ENCODE measurements around the gene MFSD2B. TPM values are rescaled to one million over a fixed set of nuclear protein-coding genes. Genes with fewer than 3 reads are reported as not detected.

MFSD2B gene
- total and polyA plus RNA-seq, 2 donors (not counting 1 experiment from before 2014, with no cell fraction given), result not detected

DNA sequence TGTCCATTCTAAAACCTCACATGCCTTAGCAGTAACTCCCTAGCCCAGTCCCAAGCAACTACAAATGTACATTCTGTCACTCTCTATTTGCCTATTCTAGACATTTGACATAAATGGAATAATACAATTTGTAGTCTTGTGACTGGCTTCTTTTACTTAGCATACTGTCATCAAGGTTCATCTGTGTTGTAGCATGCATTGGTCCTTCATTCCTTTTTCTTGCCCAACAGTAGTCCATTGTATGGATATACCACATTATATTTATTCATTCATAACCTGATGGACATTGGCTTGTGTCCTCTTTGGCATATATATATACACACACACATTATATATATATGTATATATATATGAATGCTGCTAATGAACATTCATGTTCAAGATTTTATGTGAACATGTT is 2.2 kb upstream of the MFSD2B start:
- Mint-ChIP-seq H3K4me1 (peaks cover 7% of the 10 kb centered on the region), H3K4me3 (no peak overlapping the region), H3K27ac (no peak overlapping the region), H3K27me3 (peaks cover 21% of the 10 kb centered on the region), H3K9me3 (ENCODE audit: insufficient read depth) (no peaks in the 10 kb centered on the region)
- Histone ChIP-seq H3K9me3 (ENCODE audit: control extremely low read depth in 1 of 3, control insufficient read depth in 2 of 3, insufficient read depth in 1 of 3, low read length in 2 of 3) (peaks cover 0 to 10% (median 0%) of the 10 kb centered on the region in 3 donors), H3K9ac (ENCODE audit: low read length) (no peak overlapping the region), H3K27me3 (replicated peaks in 1 of 4; ENCODE audit: control extremely low read depth in 1 of 4, control insufficient read depth in 3 of 4, insufficient read depth in 4 of 4, low read length in 3 of 4) (peaks cover 0 to 34% (median 15%) of the 10 kb centered on the region in 4 experiments), H3K36me3 (replicated peaks in 1 of 2; ENCODE audit: control extremely low read depth in 1 of 2, control insufficient read depth in 1 of 2, extremely low read depth in 1 of 2, insufficient read depth in 2 of 2, low read length in 1 of 2) (no peaks in the 10 kb centered on the region), H3K4me2 (replicated peaks; ENCODE audit: low read depth, low read length, poor library complexity, severe bottlenecking) (no peak overlapping the region), H2AFZ (ENCODE audit: insufficient read depth, low read depth, low read length, poor library complexity, severe bottlenecking) (no peak overlapping the region), H3K4me3 (ENCODE audit: control extremely low read depth in 1 of 5, extremely low read depth in 1 of 5, insufficient read depth in 1 of 5, low read depth in 2 of 5, low read length in 4 of 5) (no peak overlapping the region), H3K27ac (ENCODE audit: low read length in 2 of 2) (no peak overlapping the region), H3K4me1 (ENCODE audit: control insufficient read depth in 2 of 2, insufficient read depth in 2 of 2, low read length in 2 of 2) (peaks cover 13 to 15% of the 10 kb centered on the region in 2 donors), H3K79me2 (ENCODE audit: control insufficient read depth, insufficient read depth, low read length) (no peaks in the 10 kb centered on the region), H4K20me1 (ENCODE audit: control insufficient read depth, insufficient read depth, low read length, poor library complexity, severe bottlenecking) (no peaks in the 10 kb centered on the region)
- ChIA-PET POLR2A (interaction anchor here (1.8 kb wide), 1 partner anchor 81 kb away, joined by 3 read pairs; the partner anchor contains the start of gene ATAD2B), CTCF (no interaction called here)
- intact Hi-C loops (cut with micrococcal nuclease), result no loop called here
- TF ChIP-seq EZH2 (IDR thresholded peaks at IDR 0.05; ENCODE audit: borderline replicate concordance, insufficient read depth, low read depth, low read length, poor library complexity, severe bottlenecking), result no peak
- TF ChIP-seq, protein P1, sequence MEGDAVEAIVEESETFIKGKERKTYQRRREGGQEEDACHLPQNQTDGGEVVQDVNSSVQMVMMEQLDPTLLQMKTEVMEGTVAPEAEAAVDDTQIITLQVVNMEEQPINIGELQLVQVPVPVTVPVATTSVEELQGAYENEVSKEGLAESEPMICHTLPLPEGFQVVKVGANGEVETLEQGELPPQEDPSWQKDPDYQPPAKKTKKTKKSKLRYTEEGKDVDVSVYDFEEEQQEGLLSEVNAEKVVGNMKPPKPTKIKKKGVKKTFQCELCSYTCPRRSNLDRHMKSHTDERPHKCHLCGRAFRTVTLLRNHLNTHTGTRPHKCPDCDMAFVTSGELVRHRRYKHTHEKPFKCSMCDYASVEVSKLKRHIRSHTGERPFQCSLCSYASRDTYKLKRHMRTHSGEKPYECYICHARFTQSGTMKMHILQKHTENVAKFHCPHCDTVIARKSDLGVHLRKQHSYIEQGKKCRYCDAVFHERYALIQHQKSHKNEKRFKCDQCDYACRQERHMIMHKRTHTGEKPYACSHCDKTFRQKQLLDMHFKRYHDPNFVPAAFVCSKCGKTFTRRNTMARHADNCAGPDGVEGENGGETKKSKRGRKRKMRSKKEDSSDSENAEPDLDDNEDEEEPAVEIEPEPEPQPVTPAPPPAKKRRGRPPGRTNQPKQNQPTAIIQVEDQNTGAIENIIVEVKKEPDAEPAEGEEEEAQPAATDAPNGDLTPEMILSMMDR (IDR thresholded peaks at IDR 0.05), result no peak
- no peak for ATAC-seq (ENCODE audit: low read depth)
- no peak for DNase-seq

DNA sequence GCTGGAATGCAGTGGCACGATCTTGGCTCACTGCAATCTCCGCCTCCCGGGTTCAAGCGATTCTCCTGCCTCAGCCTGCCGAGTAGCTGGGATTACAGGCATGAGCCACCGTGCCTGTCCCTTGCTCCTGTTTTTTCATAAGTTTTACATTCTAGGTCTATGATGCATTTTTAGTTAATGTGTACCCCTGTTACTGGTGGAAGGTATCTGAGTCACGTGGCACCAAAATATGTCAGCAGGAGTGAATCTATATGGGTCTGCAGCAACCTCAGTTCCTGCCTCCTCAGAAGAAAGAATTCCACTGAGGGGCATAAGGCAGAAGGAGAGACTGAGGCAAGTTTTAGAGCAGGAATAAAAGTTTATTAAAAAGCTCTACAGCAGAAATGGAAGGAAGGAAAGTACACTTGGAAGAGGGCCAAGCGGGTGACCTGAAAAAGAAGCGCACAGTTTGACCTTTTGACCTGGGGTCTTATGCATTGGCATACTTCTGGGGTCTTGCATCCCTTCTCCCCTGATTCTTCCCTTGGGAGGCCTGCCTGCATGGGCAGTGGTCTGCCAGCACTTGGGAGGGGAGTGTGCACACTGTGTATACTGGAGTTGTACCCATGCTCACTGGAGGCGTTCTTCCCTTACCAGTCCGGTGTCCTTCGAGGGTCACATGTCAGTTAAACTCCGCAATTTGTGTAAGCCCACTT is 1.1 kb upstream of the MFSD2B start:
- H3K4me1 Mint-ChIP-seq, result peaks cover 7% of the 10 kb centered on the region
- Histone ChIP-seq H4K20me1 (ENCODE audit: control insufficient read depth, insufficient read depth, low read length, poor library complexity, severe bottlenecking) (no peaks in the 10 kb centered on the region), H3K4me1 (ENCODE audit: control insufficient read depth in 2 of 2, insufficient read depth in 2 of 2, low read length in 2 of 2) (peaks cover 13 to 15% of the 10 kb centered on the region in 2 donors), H3K79me2 (ENCODE audit: control insufficient read depth, insufficient read depth, low read length) (no peaks in the 10 kb centered on the region), H3K36me3 (replicated peaks in 1 of 2; ENCODE audit: control extremely low read depth in 1 of 2, control insufficient read depth in 1 of 2, extremely low read depth in 1 of 2, insufficient read depth in 2 of 2, low read length in 1 of 2) (no peaks in the 10 kb centered on the region), H3K27me3 (replicated peaks in 1 of 4; ENCODE audit: control extremely low read depth in 1 of 4, control insufficient read depth in 3 of 4, insufficient read depth in 4 of 4, low read length in 3 of 4) (peaks cover 0 to 34% (median 15%) of the 10 kb centered on the region in 4 experiments), H3K4me3 (ENCODE audit: control extremely low read depth in 1 of 5, extremely low read depth in 1 of 5, insufficient read depth in 1 of 5, low read depth in 2 of 5, low read length in 4 of 5) (no peak overlapping the region), H3K4me2 (replicated peaks; ENCODE audit: low read depth, low read length, poor library complexity, severe bottlenecking) (no peak overlapping the region), H3K27ac (ENCODE audit: low read length in 2 of 2) (no peak overlapping the region), H2AFZ (ENCODE audit: insufficient read depth, low read depth, low read length, poor library complexity, severe bottlenecking) (no peak overlapping the region), H3K9ac (ENCODE audit: low read length) (no peak overlapping the region), H3K9me3 (ENCODE audit: control extremely low read depth in 1 of 3, control insufficient read depth in 2 of 3, insufficient read depth in 1 of 3, low read length in 2 of 3) (peaks cover 0 to 10% (median 0%) of the 10 kb centered on the region in 3 donors)
- ATAC-seq (ENCODE audit: low read depth), result no peak
- no peak for DNase-seq
- POLR2A ChIA-PET, result no interaction called here
- intact Hi-C loops (cut with micrococcal nuclease), result no loop called here
- CTCF ChIA-PET, result no interaction called here
- peaks cover 29% of the 10 kb centered on the region for H3K27me3 Mint-ChIP-seq
- H3K4me3 Mint-ChIP-seq, result peak overlapping the region; percentile 52
- no peaks in the 10 kb centered on the region for H3K9me3 Mint-ChIP-seq (ENCODE audit: insufficient read depth)
- no peak for TF ChIP-seq EZH2 (IDR thresholded peaks at IDR 0.05; ENCODE audit: borderline replicate concordance, insufficient read depth, low read depth, low read length, poor library complexity, severe bottlenecking)
- TF ChIP-seq, protein P1 (IDR thresholded peaks at IDR 0.05), result no peak
- WGBS (ENCODE audit: insufficient coverage), result 90% methylated on average over 11 of the region's 13 CpGs
- no peak overlapping the region for H3K27ac Mint-ChIP-seq

Data from B cell (primary cell).